Dermis microvascular lymphatic vessel endothelial cell (primary cell): Measurements from ENCODE around the gene GORASP1. TPM values are rescaled to one million over a fixed set of nuclear protein-coding genes. Genes with fewer than 3 reads are reported as not detected.
A peak's percentile ranks its signal among the peaks of the same experiment; 100 is the strongest.

Experiments
- DNase-seq, 2 donors: peaks; one replicate each; pipeline versions ENCODE4 v3.0.0 to v3.0.0-alpha.2; 2010; ENCODE audit warnings: low read depth in 2 of 2
- total RNA-seq: library from RNA; depleted of rRNA; stranded (reverse); fragments of >200 nt; gene quantifications from 2 replicates; pipeline ENCODE4 v1.2.1, GENCODE V29; 2014

The GORASP1 gene
- total RNA-seq, 1 donor from 2014 or later, result 22.2 TPM

DNA sequence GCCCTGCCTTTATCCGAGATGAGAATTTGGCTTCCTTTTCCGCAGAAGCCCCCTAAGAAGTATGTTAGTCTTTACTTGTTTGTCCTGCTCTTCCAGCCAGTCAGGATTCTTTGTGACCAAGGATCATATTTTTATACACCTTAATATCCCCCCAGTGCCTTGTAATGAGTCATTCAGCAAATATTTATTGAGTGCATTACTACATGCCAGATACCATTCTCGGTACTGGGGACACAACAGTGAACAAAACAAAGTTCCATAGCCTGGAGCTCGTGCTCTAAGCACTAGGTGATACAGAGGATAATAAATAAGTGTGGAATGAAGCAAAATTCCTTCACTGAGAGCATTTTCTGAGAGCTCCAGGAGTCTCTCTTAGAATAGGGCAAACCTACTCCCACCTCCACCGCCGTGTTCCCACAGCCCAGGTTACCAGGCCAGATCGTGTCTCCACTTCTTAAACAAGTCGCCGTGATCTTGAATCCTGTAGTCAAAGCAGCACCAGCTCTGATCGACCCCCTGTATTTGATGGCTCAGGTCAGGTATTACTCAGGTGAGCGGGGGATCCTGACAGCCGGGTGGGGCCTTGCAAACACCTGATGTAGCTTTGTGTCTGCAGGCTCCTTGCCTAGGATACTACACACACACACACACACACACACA lies 18.5 kb upstream of the GORASP1 start:
- DNase-seq, result peak in 1 of 2 donors; percentile 39

DNA sequence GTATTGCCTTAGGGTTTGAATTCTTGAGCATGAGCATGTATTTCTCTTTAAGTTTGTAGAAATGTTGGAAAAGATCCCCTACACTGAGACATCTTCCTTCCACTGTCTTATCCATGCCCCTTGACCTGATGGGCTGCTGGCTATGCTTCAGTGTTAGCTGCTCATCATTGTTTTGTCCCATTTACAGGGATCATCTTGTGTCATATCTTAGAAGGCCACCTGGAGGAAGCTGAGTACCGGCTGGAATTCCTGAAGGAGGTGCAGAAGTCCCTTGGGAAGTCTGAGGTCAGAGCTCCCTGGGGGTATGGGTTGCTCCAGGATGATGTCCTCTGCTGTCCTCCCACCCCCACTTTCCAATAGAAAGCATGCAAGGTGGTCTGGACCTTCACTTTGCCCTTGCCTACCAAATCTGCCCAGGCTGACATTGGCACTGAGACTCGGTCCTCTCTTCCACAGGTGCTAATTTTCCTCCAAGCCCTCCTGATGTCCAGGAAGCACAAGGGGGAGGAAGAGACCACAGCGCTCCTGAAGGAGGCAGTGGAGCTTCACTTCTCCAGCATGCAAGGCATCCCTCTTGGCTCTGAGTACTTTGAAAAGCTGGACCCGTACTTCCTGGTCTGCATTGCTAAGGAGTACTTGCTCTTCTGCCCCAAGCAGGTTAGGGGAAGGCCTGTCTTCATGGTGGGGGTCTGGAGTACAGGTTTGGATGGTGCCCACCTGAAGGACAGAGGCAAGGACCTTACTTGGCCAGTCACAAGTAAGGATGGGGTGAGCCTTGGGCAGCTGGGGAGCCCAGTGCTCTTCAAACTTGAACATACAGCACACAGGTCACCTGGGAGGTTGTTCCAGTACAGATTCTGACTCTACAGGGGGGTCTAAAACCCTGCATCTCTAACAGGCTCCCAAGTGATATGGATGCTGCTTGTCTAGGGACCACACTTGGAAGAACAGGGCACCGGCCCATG lies 17.7 kb upstream of the GORASP1 start:
- DNase-seq, result peak in 1 of 2 donors; percentile 35

DNA sequence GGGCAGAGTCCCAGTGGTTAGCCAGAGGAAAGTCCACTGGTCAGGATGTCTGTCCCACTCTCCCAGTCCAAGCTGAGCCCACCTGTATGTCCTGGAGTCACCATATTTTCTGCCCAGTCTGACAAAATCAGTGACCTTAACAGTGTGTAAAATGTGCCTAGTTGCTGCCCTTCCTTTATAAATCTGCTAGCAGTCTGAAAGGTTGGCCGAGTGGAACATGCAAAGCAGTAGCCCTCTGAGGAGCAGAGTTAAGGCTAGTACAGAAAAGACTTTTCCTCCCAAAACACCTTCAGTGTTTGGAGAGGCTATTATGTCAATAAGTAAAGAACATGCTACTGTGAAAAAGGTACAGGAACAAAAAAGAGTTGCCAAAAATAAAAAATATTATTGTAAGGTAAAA lies 15.4 kb upstream of the GORASP1 start:
- DNase-seq, result no peak

DNA sequence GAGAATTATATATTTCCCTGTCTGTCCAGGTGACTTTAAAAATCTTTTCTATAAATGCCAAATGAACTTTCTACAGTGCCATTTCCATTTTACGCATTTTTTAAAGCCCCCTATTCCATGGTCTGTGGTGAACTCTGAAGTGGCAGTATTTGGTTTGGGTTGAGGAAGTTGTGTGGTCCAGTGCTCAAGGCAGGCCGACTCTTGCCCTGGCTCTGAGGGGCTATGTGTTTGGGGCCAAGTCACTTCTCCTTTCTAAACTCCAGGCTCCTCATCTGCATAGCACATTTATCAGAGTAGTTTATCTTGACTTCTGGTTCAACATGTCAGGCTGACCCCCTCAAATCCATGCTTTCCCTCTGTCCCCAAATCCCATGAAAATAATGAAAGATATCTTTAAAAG lies 14.2 kb upstream of the GORASP1 start:
- DNase-seq, result no peak

DNA sequence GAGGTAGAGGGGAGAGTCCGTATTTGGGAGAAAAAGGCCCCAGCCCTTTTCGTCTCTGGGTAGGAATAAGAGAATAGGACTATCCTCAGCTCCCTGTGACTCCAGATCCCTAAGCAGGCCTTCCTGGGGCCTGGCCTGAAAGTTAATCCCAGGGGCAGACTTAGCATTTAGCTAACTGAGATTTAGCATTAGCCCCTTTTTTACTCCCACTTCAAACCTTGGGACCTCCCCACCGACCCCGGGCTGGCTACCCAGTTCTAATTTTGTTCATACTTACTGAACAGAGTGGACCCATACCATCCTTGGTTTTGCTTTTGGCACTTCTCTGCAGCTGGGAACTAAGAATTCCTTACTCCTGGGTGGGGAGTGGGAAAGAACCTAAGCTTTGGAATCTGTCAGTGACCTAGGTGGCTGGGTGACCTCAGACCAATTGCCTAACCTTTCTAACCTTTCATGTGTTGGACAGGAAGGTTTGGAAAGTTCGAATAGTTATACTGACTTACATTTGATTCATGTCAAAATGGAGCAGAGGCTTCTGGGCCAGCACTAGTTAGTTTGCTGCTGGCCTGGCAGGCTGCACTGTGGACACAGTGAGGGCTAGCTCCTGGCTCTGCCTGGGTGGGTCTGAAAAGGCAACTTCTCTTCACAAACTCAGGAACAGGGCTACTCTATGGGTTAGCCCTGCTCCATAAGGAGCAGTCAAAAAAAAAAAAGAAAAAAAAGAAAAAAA lies 11.7 kb upstream of the GORASP1 start:
- no peak for DNase-seq

DNA sequence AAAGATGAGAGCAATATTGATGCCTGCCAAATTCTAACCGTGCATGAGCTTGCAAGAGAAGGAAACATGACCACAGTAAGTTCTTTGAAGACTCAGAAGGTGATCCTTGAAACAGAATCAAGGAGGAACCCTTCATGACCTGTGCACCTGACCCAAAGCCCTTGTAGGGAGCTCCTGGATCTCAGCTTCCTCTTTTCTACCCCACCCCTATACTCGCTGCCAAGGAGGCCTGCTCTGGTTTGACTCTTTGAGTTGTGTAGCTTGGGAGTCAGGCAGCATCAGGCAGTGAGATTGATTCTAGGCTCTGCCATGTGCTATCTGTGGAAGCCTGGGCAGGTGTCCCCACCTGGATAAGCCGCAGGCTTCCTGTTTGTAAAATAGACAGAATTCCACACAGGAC lies 10.7 kb upstream of the GORASP1 start:
- no peak for DNase-seq

DNA sequence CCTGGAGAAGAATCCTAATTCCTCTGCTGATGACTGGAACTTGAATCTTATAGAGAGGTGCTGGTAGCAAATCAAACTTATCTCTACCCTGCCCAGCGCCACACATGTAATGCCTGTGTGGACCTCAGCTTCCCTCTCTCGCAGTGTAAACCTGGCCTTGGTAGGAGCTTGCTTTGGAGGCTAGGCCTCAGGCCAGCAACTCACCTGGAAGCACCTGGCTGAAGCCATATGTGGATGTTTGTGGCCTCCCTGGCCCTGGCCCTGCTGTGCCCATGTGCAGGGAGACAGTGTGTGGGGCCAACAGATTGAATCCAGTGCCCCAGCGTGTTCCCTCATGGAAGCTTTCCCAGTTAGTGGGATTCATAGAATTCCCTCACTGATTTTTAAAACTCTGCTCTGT lies 8.4 kb upstream of the GORASP1 start:
- no peak for DNase-seq

DNA sequence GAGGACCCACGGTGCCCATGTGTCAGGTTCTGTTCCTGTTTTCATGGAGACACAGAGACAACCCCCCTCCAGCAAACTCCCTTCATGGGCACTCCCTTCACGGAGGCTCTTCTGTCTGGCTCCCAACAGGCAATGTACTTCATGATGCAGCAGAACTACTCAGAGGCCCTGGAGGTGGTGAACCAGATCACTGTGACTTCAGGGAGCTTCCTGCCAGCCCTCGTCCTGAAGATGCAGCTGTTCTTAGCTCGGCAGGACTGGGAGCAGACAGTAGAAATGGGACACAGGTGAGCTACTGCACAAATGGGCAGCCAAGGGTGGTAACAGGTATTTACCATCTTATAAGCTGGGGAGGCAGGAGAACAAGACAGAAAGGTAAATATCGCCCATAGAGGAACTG lies 7.0 kb upstream of the GORASP1 start:
- DNase-seq, result no peak

DNA sequence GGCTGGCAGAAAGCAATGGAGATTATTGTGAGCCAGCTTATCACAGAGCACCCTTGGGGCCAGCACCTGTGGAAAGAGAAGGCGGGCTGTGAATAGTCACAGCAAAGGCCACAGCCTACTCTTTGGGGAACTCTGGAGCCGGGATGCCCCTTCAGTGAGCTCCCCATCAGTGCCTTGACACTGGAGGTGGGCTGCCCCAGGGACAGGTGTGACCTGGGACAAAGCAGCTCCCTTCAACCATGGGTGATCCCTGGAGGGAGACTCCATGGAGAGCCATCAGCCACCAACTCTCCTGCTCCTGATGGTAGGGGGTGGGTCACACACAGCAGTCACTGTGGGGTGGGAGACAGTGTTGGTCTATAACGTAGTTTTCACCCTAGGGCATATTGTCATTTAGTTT lies 5.9 kb upstream of the GORASP1 start:
- no peak for DNase-seq

DNA sequence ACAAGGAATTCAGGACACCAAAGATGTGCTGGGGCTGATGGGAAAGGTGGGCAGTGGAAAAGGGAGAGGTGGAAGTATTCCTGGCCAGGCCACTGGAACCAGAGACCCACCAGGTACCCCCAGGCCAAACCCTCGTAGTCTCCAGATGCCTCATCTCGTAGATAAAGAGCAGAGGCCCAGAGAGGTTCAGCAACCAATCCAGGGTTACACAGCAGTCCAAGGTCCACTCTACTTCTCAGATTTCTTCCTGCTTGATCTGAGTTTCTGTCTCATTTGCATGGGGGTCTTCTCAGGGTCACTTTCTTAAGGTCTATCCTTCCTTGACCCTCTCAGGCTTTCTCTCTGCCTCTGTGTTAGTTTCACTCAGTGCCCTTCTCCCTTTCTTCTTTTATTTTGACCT lies 5.1 kb upstream of the GORASP1 start:
- DNase-seq, result no peak

DNA sequence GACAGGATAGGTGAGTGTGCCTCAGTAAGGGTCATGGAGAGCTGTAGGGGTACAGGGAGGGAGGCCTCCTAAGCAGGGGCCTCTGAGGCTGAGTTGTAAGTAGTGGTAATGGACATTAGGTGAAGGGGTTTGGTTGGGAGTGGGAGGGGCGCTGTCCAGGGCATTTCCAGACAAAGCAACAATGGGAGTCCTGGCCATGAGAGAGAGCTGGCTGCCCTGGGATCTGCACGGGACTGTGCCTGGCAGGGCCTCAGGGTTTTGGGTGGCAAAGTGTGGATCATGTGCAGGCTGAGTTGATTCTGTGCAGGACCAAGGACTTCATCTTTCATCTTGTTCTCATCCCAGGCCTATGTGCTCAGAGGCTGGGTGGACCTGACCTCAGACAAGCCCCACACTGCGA lies 4.7 kb upstream of the GORASP1 start:
- no peak for DNase-seq

DNA sequence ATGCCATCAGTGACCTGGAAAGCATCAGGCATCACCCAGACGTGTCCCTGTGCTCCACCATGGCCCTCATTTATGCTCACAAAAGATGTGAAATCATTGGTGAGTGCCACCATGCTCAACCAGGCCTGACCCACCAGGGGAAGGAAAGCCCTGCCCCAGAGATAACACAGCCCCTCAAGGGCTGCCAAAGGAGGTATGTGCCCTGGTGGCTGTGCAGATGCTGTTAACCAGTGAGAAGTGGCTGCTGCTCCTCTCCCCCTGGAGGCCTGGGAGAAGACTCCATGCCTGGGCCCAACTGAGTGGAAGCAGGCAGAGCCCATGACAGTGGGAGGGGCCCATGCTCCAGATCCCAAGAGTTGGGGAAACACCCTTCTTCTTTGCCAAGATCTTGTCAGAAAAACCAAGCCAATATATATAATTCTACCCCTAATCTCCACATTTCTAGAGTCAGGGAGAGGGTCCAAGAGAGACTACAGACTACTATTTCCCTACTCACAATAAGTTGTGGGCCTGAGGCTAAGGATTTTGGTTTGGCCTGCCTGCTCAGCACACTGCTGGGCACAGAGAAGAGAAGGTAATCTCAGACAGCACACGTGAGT lies 2.7 kb upstream of the GORASP1 start:
- no peak for DNase-seq

DNA sequence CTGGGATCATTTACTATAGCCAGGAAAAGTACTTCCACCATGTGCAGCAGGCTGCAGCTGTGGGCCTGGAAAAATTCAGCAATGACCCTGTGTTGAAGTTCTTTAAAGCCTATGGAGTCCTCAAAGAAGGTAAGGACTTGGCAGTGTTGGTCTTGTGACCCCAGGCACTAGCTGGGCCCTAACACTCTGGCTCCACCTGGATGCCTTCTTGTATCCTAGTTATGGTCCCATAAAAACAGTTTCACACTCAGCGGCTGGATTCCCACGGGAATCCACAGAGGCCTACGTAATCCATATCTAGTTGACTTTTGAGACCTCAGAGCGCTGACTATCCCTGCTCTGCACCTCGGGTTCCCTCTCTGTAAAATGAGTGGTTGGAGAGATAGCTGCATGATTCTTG lies 1.7 kb upstream of the GORASP1 start:
- DNase-seq, result no peak

DNA sequence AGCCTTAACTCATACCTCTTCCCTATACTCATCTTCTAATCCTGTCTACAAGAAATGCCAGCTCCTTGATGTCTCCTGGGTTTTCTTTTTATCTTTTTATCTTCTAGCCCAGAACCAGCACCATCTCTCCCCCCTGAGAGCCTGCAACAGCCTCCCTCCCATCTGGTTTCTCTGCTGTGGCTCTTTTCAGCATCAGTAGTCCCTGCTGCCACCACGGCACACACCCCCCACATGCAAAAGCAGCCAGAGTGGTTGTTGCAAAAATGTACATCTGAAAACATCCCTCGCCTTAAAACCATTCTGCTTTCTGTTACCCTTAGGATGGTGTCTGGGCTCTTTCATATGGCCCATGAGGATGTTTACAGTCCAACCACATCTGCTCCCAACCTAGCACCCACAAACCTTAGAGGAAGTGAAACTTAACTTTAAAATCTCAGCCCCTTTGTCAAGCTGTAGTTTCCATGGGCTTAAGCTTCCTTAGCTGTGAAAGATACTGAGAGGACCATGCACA lies 828 bp upstream of the GORASP1 start:
- DNase-seq, result no peak

DNA sequence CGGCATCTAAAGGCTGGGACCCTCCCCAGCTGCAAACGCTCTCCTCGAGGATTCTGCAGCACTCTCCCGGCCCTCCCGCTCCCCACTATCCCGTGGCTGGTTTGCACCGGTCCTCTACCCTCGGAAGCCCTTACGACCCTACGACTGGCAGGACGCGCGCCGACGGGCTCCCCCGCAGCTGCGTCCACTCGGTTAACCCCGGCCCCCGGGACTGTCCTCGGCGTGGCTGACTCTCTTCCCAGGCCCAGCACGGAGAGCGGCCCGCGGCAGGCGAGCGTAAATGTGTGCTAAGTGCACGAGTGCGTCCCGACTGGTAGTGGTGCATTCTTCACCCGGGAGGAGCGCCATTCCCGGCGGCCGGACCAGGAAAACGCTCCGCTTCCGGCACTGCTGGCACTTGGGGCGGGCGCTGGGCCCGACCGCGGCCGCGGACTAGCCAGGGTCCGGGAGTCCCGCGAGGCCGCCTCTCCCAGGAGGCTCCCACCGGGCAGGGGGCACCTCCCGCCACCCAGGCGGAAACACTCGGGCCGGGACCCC lies 508 bp downstream of the GORASP1 start:
- peak; percentile 23 to 66 for DNase-seq

DNA sequence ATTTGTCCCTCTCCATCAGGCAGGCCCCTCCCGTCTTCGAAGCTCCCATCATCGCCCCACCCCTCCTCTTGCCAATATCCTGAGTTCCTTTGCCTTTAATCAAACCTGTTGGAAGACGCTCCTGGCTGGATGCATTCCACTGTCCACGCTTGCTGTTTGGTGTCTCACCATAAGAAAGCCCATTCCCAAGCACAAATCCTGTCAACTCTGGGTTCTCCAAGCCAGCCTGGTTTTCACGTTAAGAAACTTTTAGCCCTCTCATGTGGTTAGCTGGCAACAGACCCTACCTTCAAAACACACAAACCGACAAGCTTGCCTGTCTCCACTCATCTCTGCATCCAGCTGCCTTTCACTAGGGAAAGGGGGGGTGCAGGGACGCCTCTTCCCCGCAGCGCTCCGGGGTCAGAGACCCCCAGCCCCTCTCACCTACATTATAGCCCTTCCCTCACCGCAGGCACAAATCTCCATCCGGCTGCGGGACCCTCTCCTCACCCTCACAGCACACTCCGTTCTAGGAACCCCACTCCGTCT lies 1.1 kb downstream of the GORASP1 start:
- DNase-seq, result peak in 1 of 2 donors; percentile 12

DNA sequence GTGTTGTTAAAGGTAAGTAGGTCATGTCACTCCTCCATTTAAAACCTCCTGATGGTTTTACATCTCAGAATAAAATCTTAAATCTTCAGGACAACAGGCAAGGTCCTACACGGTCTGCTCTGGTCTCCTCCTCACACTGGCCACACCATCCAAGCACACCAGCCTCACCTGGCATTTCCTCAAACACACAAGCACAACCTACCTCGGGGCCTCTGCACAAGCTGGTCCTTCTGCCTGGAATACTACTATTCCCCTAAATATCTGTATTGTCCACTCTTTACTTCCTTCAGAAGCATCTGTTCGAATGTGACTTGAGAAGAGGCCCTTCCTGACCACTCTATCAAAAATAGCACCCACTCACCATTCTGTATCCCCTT lies 1.8 kb downstream of the GORASP1 start:
- DNase-seq, result no peak

DNA sequence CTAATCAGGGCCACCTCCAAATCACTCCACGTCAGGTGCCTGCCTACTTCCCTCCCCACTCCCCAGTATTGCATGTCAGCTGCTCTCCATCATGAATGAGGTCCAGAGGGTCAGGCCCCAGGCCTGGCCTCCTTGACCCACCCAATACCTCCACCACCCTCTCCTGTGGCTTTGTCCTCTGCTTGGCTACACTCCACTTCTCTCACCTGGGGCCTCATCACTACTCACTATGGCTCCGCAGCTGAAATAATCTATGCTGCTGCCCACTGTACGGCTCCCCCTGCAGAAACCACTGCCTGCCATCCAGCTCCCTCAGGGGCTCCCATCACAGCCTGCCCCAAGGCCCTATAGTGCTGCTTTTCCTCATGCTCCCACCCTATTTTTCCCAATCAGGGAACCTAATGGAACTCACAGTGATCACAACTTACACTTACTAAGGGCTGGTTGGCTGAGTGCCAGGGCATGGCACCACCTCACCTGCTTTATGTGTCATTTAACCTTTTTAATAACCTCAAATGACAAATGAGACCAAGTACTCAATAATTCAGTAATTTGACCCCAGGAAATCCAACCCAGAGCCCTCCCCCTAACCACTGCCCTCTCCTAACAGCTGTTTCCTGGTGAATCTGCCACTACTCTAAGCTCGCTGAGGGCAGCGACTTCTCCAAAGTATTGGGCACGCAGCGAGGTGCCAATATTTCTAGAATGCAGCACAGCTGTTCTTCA lies 2.3 kb downstream of the GORASP1 start:
- DNase-seq, result no peak

DNA sequence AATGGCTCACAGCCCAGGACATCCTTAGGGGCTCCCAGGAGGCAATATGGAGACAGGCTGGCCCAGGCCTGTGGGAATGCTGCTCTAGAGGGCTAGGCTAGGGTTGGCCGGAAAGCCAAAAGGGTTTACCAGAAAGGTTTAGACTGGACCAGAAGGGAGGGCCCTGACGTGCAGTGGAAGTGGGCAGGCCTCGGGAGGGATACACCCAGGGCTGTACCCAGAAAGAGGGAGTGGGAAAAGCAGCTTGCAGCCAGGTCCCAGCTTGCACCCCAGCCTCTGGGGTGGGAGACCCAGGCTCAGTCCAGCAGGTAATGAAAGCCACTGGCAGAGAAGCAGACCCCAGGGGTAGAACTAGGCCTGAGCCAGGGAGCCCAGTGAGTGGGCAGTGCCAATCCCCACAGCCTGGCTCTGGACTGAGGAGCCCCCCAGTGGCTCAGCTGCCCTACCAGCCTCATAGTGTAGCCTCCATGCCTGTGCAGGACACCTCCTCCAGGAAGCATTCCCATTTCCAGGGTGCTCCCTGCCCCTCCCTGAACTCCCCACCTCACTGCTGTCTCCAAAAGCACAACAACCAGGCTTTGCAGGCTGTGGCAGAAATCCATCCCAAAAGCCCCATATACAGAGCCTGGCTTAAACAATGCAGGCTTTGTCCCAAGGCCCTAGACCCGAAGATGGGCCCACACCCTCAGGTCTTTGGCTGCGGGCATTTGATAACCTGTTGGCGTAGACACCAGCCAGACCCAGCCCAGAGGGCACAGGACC lies 3.5 kb downstream of the GORASP1 start:
- DNase-seq, result no peak

DNA sequence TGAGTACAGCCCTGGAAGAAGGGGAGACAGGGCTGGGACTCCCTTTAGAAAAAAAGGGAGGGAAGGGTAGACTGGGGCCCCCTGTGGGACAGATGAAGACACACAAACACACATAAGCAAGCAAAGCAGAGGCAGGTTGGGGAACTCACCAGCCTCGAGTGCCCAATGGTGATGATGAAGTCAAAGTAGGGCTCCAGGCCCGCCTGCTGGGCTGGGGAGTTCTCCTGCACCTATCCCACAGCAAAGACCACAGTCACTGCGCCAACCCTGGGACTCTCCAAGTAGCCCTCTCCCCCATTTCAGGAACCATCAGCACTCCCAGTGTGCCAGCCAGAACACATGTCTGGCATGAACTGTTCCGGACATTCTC lies 4.1 kb downstream of the GORASP1 start:
- DNase-seq, result no peak
